ENCODE measurements around the gene SENP8. TPM values are rescaled to one million over a fixed set of nuclear protein-coding genes. Genes with fewer than 3 reads are reported as not detected.

Gene SENP8
- total and polyA plus RNA-seq, 2 donors: 2.0 to 2.7 TPM

GRCh38 chr15:72184165-72184811 is 66.1 kb downstream of the SENP8 start:
- no peaks in the 10 kb centered on the region for H3K9me3 ChIP-seq (ENCODE audit: control insufficient read depth in 2 of 2, insufficient read depth in 1 of 2, low read length in 1 of 2)
- no peak overlapping the region for H3K27ac ChIP-seq (ENCODE audit: low read depth in 1 of 2, low read length in 1 of 2)
- DNase-seq (ENCODE audit: low read depth in 6 of 9, low spot score in 9 of 9): no peak
- no peak overlapping the region for H3K4me3 ChIP-seq (ENCODE audit: low read length in 2 of 2)
- H3K27me3 ChIP-seq (ENCODE audit: control insufficient read depth in 2 of 2, insufficient read depth in 1 of 2, low read length in 1 of 2): peaks cover 14 to 33% of the 10 kb centered on the region in 2 donors
- no peaks in the 10 kb centered on the region for H3K4me1 ChIP-seq (ENCODE audit: control insufficient read depth in 2 of 2, insufficient read depth in 2 of 2, low read length in 2 of 2)
- no peaks in the 10 kb centered on the region for H3K36me3 ChIP-seq (ENCODE audit: control insufficient read depth in 2 of 2, insufficient read depth in 2 of 2, low read length in 1 of 2)
- 14% methylated on average over 34 of the region's 34 CpGs for WGBS

GRCh38 chr15:72189250-72189902 is 71.2 kb downstream of the SENP8 start:
- no peak for DNase-seq (ENCODE audit: low read depth in 6 of 9, low spot score in 9 of 9)
- H3K4me1 ChIP-seq (ENCODE audit: control insufficient read depth in 2 of 2, insufficient read depth in 2 of 2, low read length in 2 of 2): no peaks in the 10 kb centered on the region
- 96% methylated on average over 2 of the region's 2 CpGs for WGBS
- H3K4me3 ChIP-seq (ENCODE audit: low read length in 2 of 2): no peak overlapping the region
- H3K27ac ChIP-seq (ENCODE audit: low read depth in 1 of 2, low read length in 1 of 2): no peak overlapping the region
- H3K9me3 ChIP-seq (ENCODE audit: control insufficient read depth in 2 of 2, insufficient read depth in 1 of 2, low read length in 1 of 2): no peaks in the 10 kb centered on the region
- no peaks in the 10 kb centered on the region for H3K36me3 ChIP-seq (ENCODE audit: control insufficient read depth in 2 of 2, insufficient read depth in 2 of 2, low read length in 1 of 2)
- H3K27me3 ChIP-seq (ENCODE audit: control insufficient read depth in 2 of 2, insufficient read depth in 1 of 2, low read length in 1 of 2): peaks cover 5 to 19% of the 10 kb centered on the region in 2 donors

- Histone ChIP-seq H3K27ac (ENCODE audit: low read depth in 1 of 2, low read length in 1 of 2) (no peak overlapping the region), H3K4me3 (ENCODE audit: low read length in 2 of 2) (no peak overlapping the region), H3K9me3 (ENCODE audit: control insufficient read depth in 2 of 2, insufficient read depth in 1 of 2, low read length in 1 of 2) (no peaks in the 10 kb centered on the region), H3K27me3 (ENCODE audit: control insufficient read depth in 2 of 2, insufficient read depth in 1 of 2, low read length in 1 of 2) (peaks cover 9 to 29% of the 10 kb centered on the region in 2 donors), H3K4me1 (ENCODE audit: control insufficient read depth in 2 of 2, insufficient read depth in 2 of 2, low read length in 2 of 2) (no peaks in the 10 kb centered on the region), H3K36me3 (ENCODE audit: control insufficient read depth in 2 of 2, insufficient read depth in 2 of 2, low read length in 1 of 2) (no peaks in the 10 kb centered on the region)
- WGBS: 95% methylated on average over 3 of the region's 3 CpGs
- DNase-seq (ENCODE audit: low read depth in 6 of 9, low spot score in 9 of 9): no peak
Observed at GRCh38 chr15:72192416-72192815, 74.2 kb downstream of the SENP8 start.

Other genes starting within 250 kb of the SENP8 start
- 11.6 TPM for gene MYO9A, start 253 bp upstream of the SENP8 start, total RNA-seq
- 4.4 TPM for gene MYO9A, start 253 bp upstream of the SENP8 start, polyA plus RNA-seq
- 0.47 TPM for gene GRAMD2A, start 79.4 kb downstream of the SENP8 start, total RNA-seq
- gene GRAMD2A, start 79.4 kb downstream of the SENP8 start, polyA plus RNA-seq: 0.52 TPM
- 452 TPM for gene PKM, start 112.8 kb downstream of the SENP8 start, total RNA-seq
- gene PKM, start 112.8 kb downstream of the SENP8 start, polyA plus RNA-seq: 199 TPM
- gene PARP6, start 154.2 kb downstream of the SENP8 start, total RNA-seq: 40.5 TPM
- 125 TPM for gene PARP6, start 154.2 kb downstream of the SENP8 start, polyA plus RNA-seq
- gene CELF6, start 201.8 kb downstream of the SENP8 start, total RNA-seq: 0.99 TPM
- 17.7 TPM for gene CELF6, start 201.8 kb downstream of the SENP8 start, polyA plus RNA-seq

Data from thymus (tissue), 11 donors.